Astrocyte of the cerebellum (primary cell): ENCODE results near the gene PPP1R18.
"Not testable (repeated sequence)": the region's sequence is repeated elsewhere in the genome, so short reads cannot be mapped to it uniquely, and the experiment has no call there.

Experiments used
- DNase-seq: peaks from one replicate; pipeline ENCODE4 v3.0.0-alpha.2; 2011; ENCODE audit warnings: low read depth
- H3K4me3 ChIP-seq: 2 replicates; pipeline ENCODE4 v1.5.1; 2011; ENCODE audit warnings: mild to moderate bottlenecking, low read depth, low read length, moderate library complexity
- in situ Hi-C: cut with HindIII; loops from 2 replicates; pipeline ENCODE4 v1.10.0; 2017; ENCODE audit warnings: low sequenced_read_pairs
- TF ChIP-seq, protein P1 (sequence below): IDR thresholded peaks from 2 replicates; pipeline ENCODE4 v1.5.1; 2012; ENCODE audit warnings: low read length, low read depth, moderate library complexity, mild to moderate bottlenecking; ENCODE audit errors: missing control alignments

PPP1R18 gene

GRCh38 chr6:30726506-30727413 lies 40.3 kb upstream of the PPP1R18 start:
- no peak overlapping the region for H3K4me3 ChIP-seq
- DNase-seq = no peak
- TF ChIP-seq, protein P1, sequence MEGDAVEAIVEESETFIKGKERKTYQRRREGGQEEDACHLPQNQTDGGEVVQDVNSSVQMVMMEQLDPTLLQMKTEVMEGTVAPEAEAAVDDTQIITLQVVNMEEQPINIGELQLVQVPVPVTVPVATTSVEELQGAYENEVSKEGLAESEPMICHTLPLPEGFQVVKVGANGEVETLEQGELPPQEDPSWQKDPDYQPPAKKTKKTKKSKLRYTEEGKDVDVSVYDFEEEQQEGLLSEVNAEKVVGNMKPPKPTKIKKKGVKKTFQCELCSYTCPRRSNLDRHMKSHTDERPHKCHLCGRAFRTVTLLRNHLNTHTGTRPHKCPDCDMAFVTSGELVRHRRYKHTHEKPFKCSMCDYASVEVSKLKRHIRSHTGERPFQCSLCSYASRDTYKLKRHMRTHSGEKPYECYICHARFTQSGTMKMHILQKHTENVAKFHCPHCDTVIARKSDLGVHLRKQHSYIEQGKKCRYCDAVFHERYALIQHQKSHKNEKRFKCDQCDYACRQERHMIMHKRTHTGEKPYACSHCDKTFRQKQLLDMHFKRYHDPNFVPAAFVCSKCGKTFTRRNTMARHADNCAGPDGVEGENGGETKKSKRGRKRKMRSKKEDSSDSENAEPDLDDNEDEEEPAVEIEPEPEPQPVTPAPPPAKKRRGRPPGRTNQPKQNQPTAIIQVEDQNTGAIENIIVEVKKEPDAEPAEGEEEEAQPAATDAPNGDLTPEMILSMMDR = no peak
- in situ Hi-C loops = no loop called here

DNA sequence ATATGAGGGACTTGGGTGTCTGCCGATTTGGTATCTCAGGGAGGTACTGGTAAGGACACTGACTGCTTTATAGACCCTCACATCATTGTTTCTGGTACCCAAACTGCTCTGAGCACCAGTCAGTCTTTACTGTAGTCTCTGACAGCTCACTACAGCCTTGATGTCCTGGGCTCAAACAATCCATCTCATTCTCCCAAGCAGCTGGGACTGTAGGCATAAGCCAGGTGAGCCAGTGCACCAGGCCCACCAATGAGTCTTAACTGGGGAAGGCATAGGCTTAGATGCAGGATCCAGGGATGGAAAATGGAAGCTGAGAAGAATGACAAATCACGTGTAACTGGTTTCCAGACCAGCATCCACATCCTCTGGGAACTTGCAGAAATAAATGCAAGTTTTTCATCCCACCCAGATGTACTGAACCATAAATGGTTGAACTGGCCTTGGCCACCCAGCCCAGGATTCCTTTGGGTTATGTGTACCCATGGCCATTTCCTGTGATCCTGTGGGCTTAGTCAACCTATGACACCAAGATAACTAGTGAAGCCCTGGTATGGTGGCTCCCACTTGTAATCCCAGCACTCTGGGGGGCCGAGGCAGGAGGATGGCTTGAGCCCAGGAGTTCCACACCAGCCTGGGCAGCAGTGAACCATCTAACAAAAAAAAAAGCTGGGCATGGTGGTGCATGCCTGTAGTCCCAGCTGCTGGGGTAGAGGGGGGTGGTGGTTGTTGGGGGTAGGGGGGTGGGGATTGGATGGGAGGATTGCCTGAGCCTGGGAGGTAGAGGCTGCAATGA lies 39.5 kb upstream of the PPP1R18 start:
- TF ChIP-seq, protein P1 = no peak
- no peak overlapping the region for H3K4me3 ChIP-seq
- DNase-seq = no peak
- in situ Hi-C loops = no loop called here

DNA sequence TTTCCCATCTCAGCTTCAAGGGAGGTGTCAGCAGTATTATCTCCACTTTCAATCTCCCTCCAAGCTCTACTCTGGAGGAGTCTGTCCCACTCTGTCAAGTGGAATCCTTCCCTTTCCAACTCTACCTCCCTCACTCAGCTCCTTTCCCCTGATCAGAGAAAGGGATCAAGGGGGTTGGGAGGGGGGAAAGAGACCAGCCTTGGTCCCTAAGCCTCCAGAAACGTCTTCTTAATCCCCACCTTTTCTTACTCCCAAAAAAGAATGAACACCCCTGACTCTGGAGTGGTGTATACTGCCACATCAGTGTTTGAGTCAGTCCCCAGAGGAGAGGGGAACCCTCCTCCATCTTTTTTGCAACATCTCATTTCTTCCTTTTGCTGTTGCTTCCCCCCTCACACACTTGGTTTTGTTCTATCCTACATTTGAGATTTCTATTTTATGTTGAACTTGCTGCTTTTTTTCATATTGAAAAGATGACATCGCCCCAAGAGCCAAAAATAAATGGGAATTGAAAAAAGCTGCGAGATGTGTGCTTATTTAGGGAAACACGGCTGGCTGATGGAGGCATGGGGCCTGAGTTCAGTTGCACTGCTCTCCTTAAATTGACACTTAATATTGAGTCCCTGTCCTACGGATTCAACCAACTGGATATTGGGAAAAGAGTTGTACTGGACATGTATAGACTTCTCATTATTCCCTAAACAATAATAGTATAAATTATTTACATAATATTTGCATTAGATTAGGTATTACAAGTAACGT lies 38.6 kb upstream of the PPP1R18 start:
- H3K4me3 ChIP-seq = no peak overlapping the region
- in situ Hi-C loops = no loop called here
- DNase-seq = no peak
- TF ChIP-seq, protein P1 = no peak

- H3K4me3 ChIP-seq, in situ Hi-C loops, DNase-seq: not testable (repeated sequence)
These were observed 37.6 kb upstream of the PPP1R18 start for GRCh38 chr6:30723843-30724741.

DNA sequence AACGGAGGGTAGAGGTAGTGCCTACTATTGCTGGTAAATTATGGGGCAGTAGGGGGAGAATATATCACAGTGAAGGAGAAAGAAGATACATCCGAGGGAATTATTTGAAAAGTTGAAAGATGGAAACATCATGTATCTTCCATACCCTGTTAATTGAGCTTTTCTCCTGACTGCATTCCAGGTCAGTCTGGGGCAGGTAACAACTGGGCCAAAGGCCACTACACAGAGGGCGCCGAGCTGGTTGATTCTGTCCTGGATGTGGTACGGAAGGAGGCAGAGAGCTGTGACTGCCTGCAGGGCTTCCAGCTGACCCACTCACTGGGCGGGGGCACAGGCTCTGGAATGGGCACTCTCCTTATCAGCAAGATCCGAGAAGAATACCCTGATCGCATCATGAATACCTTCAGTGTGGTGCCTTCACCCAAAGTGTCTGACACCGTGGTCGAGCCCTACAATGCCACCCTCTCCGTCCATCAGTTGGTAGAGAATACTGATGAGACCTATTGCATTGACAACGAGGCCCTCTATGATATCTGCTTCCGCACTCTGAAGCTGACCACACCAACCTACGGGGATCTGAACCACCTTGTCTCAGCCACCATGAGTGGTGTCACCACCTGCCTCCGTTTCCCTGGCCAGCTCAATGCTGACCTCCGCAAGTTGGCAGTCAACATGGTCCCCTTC lies 36.9 kb upstream of the PPP1R18 start:
- H3K4me3 ChIP-seq = peak overlapping the region; percentile 100
- in situ Hi-C loops, DNase-seq: not testable (repeated sequence)

GRCh38 chr6:30722280-30723112 lies 36.1 kb upstream of the PPP1R18 start:
- TF ChIP-seq, protein P1 = peak; percentile 86
- in situ Hi-C loops = no loop called here
- DNase-seq = no peak
- H3K4me3 ChIP-seq = peak overlapping the region; percentile 100

- peak overlapping the region; percentile 100 for H3K4me3 ChIP-seq
- in situ Hi-C loops, DNase-seq: not testable (repeated sequence)
These were observed 35.5 kb upstream of the PPP1R18 start for GRCh38 chr6:30722025-30722279.
